Neuronal stem cell (in vitro differentiated cells): ENCODE results near the gene LRRC75B.

Experiments used
- DNase-seq: peaks from one replicate; pipeline ENCODE4 v3.0.0-alpha.2; 2013; ENCODE audit warnings: low spot score
- H2AFZ ChIP-seq: one replicate; pipeline ENCODE4 v1.6.1; 2013; ENCODE audit warnings: mild to moderate bottlenecking, low read length, inconsistent platforms
- H2AK5ac ChIP-seq: 2 replicates; pipeline ENCODE4 v1.6.1; 2013; ENCODE audit warnings: low read depth, mild to moderate bottlenecking, inconsistent platforms, low read length, moderate library complexity, mixed read lengths
- H2BK120ac ChIP-seq: 2 replicates; pipeline ENCODE4 v1.6.1; 2013; ENCODE audit warnings: low read depth, mild to moderate bottlenecking, inconsistent platforms, low read length, moderate library complexity, mixed read lengths
- H2BK12ac ChIP-seq: one replicate; pipeline ENCODE4 v1.6.1; 2013; ENCODE audit warnings: low read length, inconsistent platforms
- H2BK15ac ChIP-seq: 2 replicates; pipeline ENCODE4 v1.6.1; 2013; ENCODE audit warnings: mild to moderate bottlenecking, low read length, inconsistent platforms, mixed read lengths
- H2BK5ac ChIP-seq: one replicate; pipeline ENCODE4 v1.6.1; 2013; ENCODE audit warnings: inconsistent platforms, mild to moderate bottlenecking, low read length, moderate library complexity
- H3K14ac ChIP-seq: one replicate; pipeline ENCODE4 v1.6.1; 2013; ENCODE audit warnings: low read length, inconsistent platforms
- H3K18ac ChIP-seq: 2 replicates; pipeline ENCODE4 v1.6.1; 2013; ENCODE audit warnings: low read length, inconsistent platforms
- H3K23ac ChIP-seq: 2 replicates; pipeline ENCODE4 v1.6.1; 2013; ENCODE audit warnings: low read depth, mild to moderate bottlenecking, mixed read lengths, low read length, inconsistent platforms; ENCODE audit not compliant: poor library complexity
- H3K27ac ChIP-seq: replicated peaks from 3 replicates; pipeline ENCODE4 v1.5.1; 2013; ENCODE audit warnings: low read length, inconsistent platforms
- H3K27me3 ChIP-seq, 3 experiments: 2 replicates each; pipeline ENCODE4 v1.6.1; 2013; ENCODE audit warnings: low read length in 3 of 3, mild to moderate bottlenecking in 2 of 3, inconsistent platforms in 1 of 3, low read depth in 1 of 3, mixed read lengths in 1 of 3, moderate library complexity in 1 of 3; ENCODE audit not compliant: control insufficient read depth in 3 of 3, insufficient read depth in 3 of 3
- H3K36me3 ChIP-seq, 2 donors: replicated peaks in 1 of 2; 2 replicates each; pipeline ENCODE4 v1.6.1; 2013; ENCODE audit warnings: low read length in 2 of 2; ENCODE audit not compliant: control insufficient read depth in 2 of 2, insufficient read depth in 2 of 2
- H3K4ac ChIP-seq: 2 replicates; pipeline ENCODE4 v1.6.1; 2013; ENCODE audit warnings: inconsistent platforms, mild to moderate bottlenecking, low read length, moderate library complexity
- H3K4me1 ChIP-seq, 2 donors: 1 replicate in 1 of 2; 2 replicates in 1 of 2; pipeline ENCODE4 v1.6.1; 2013; ENCODE audit warnings: low read length in 2 of 2, low read depth in 1 of 2; ENCODE audit not compliant: control insufficient read depth in 2 of 2, insufficient read depth in 1 of 2
- H3K4me2 ChIP-seq: one replicate; pipeline ENCODE4 v1.6.1; 2013; ENCODE audit warnings: mild to moderate bottlenecking, low read length, inconsistent platforms; ENCODE audit not compliant: insufficient read depth, poor library complexity, severe bottlenecking
- H3K4me3 ChIP-seq, 2 donors: 2 replicates each; pipeline ENCODE4 v1.5.1; 2013; ENCODE audit warnings: low read length in 2 of 2, mild to moderate bottlenecking in 2 of 2, inconsistent platforms in 1 of 2, moderate library complexity in 1 of 2
- H3K79me1 ChIP-seq: one replicate; pipeline ENCODE4 v1.6.1; 2013; ENCODE audit warnings: low read depth, mild to moderate bottlenecking, inconsistent platforms, low read length, moderate library complexity
- H3K9ac ChIP-seq: one replicate; pipeline ENCODE4 v1.6.1; 2013; ENCODE audit warnings: mild to moderate bottlenecking, low read depth, low read length, inconsistent platforms; ENCODE audit not compliant: poor library complexity
- H3K9me3 ChIP-seq, 2 donors: replicated peaks in 1 of 2; 2 replicates each; pipeline versions ENCODE3 to v1.6.1; 2013; ENCODE audit warnings: low read length in 2 of 2, mild to moderate bottlenecking in 2 of 2, inconsistent platforms in 1 of 2, low read depth in 1 of 2, mixed read lengths in 1 of 2, moderate library complexity in 1 of 2; ENCODE audit not compliant: control insufficient read depth in 2 of 2, insufficient read depth in 1 of 2
- H4K8ac ChIP-seq: one replicate; pipeline ENCODE4 v1.6.1; 2013; ENCODE audit warnings: low read depth, mild to moderate bottlenecking, inconsistent platforms, low read length, moderate library complexity
- H4K91ac ChIP-seq: one replicate; pipeline ENCODE4 v1.6.1; 2013; ENCODE audit warnings: low read length, low read depth, mild to moderate bottlenecking, inconsistent platforms; ENCODE audit not compliant: poor library complexity
- WGBS, 2 donors: extraction: QIAGEN DNeasy Blood & Tissue Kit; methylation state at CpG; one replicate each; pipeline ENCODE4 v1.1.7; 2013; ENCODE audit warnings: missing lambda C conversion rate in 2 of 2, mixed read lengths in 1 of 2; ENCODE audit not compliant: insufficient read length in 2 of 2, insufficient replicate concordance in 1 of 2; ENCODE audit errors: extremely low coverage in 2 of 2; 5-methylcytosine and 5-hydroxymethylcytosine counted together

Gene LRRC75B

GRCh38 chr22:24584871-24585411 lies 7.9 kb downstream of the LRRC75B start:
- H3K14ac ChIP-seq = no peak overlapping the region
- H4K8ac ChIP-seq = no peak overlapping the region
- H4K91ac ChIP-seq = no peak overlapping the region
- H3K9ac ChIP-seq = no peak overlapping the region
- H3K23ac ChIP-seq = no peak overlapping the region
- no peak overlapping the region for H2BK12ac ChIP-seq
- no peak overlapping the region for H2BK5ac ChIP-seq
- H3K18ac ChIP-seq = peak overlapping the region; percentile 48
- H3K4ac ChIP-seq = no peak overlapping the region
- peaks cover 25 to 30% of the 10 kb centered on the region in 2 donors for H3K36me3 ChIP-seq
- H3K79me1 ChIP-seq = peaks cover 2% of the 10 kb centered on the region
- H2AFZ ChIP-seq = no peak overlapping the region
- WGBS, 2 donors = no CpG with 5 or more reads among the region's 10 CpGs
- H3K27ac ChIP-seq = no peak overlapping the region
- no peak overlapping the region for H2AK5ac ChIP-seq
- no peaks in the 10 kb centered on the region for H3K9me3 ChIP-seq
- DNase-seq = no peak
- no peaks in the 10 kb centered on the region for H3K27me3 ChIP-seq
- no peaks in the 10 kb centered on the region for H3K4me1 ChIP-seq
- H3K4me3 ChIP-seq = no peak overlapping the region
- no peak overlapping the region for H3K4me2 ChIP-seq
- H2BK120ac ChIP-seq = no peak overlapping the region
- no peak overlapping the region for H2BK15ac ChIP-seq

DNA sequence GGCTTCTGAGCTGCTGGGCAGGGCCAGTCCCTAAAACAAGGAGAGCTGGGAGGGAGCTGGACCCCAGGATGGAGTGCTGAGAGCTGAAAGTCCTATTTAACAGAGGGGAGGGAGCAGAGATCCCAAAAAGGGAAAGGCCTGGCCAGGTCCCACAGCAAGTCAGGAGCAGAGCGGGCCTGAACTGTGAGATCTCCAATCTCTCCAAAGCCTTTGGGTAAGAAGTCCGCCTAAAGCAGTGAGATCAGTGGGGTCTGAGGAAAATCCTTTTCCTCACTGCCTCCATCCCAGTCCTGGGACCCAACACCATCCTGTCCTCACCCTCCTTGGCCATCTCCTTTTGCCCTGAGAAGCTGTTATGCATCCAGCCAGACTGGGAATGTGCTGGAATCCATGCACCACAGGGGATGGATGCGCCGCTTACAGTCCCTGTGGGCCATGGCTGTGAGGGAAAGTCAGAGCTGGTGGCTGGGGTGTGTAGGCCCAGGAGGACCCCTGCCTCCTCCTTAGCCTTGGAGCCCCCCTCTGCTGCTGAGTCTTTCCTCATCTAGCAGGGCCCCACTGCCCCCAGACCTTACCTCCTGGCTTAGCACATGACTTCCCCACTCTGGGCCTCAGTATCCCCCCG lies 8.6 kb downstream of the LRRC75B start:
- Histone ChIP-seq H2BK12ac (no peak overlapping the region), H3K36me3 (peaks cover 21 to 24% of the 10 kb centered on the region in 2 donors), H2BK15ac (no peak overlapping the region), H3K14ac (no peak overlapping the region), H2AFZ (no peak overlapping the region), H3K9me3 (no peaks in the 10 kb centered on the region), H3K23ac (no peak overlapping the region), H3K27ac (no peak overlapping the region), H2AK5ac (no peak overlapping the region), H3K79me1 (no peaks in the 10 kb centered on the region), H3K4me1 (no peaks in the 10 kb centered on the region), H3K27me3 (no peaks in the 10 kb centered on the region), H3K4me3 (no peak overlapping the region), H4K91ac (no peak overlapping the region), H2BK120ac (no peak overlapping the region), H3K4ac (no peak overlapping the region), H3K4me2 (no peak overlapping the region), H2BK5ac (no peak overlapping the region), H3K18ac (peak overlapping the region; percentile 11), H4K8ac (no peak overlapping the region), H3K9ac (no peak overlapping the region)
- no peak for DNase-seq
- no CpG with 5 or more reads among the region's 5 CpGs for WGBS, 2 donors

DNA sequence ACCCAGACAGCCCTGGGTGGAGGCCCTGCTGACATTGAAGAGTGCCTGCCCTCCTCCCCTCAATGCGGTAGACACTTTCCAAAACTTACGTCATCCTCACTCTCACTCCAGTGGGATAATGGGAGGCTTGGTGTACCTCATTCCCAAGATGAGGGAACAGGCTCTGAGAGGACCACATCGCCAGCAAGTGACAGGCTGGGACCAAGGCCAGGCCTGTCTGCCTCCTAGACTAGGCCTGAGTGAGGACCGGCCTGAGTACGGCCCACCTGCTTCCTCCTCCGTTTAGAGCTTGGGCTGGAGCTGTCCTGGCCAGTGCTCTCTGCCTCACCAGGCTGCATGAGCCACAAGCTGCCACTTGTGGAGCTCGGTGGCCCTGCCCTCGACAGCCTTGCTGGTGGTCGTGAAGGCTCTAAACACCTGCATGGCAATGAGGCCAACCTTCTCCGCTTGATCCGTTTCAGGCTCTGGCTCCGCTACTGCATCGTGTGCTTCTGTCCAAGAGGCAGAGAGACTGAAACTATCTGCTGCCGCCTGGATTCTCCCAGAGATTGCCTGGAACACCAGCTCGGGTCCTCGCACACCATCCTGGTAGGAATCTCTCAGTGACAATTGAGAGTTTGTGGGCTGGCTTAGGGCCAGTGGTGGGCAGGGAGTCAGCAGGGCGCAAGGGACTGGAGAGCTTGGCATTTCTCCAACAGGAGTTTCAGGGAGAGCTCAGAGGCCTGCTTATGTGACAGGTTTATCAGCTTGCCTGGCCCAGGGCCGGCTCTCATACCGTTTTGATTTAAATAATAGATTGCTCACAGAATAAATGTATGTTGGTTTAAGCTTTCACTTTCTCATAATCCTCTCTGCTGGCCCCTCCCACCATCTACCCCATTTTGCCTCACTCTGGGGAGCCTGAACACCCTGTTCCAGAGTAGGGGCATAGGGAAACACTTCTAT lies 9.4 kb downstream of the LRRC75B start:
- Histone ChIP-seq H3K18ac (no peak overlapping the region), H2BK120ac (no peak overlapping the region), H3K14ac (no peak overlapping the region), H3K4me2 (no peak overlapping the region), H2BK15ac (no peak overlapping the region), H2AK5ac (no peak overlapping the region), H3K4me1 (no peaks in the 10 kb centered on the region), H3K23ac (peak overlapping the region; percentile 37), H3K27ac (no peak overlapping the region), H4K91ac (no peak overlapping the region), H3K4me3 (peak overlapping the region in 1 of 2 donors; percentile 27), H3K9ac (peak overlapping the region; percentile 55), H3K9me3 (no peaks in the 10 kb centered on the region), H3K36me3 (peaks cover 17 to 25% of the 10 kb centered on the region in 2 donors), H2AFZ (no peak overlapping the region), H3K27me3 (no peaks in the 10 kb centered on the region), H2BK5ac (no peak overlapping the region), H3K4ac (no peak overlapping the region), H3K79me1 (no peaks in the 10 kb centered on the region), H2BK12ac (no peak overlapping the region), H4K8ac (no peak overlapping the region)
- no CpG with 5 or more reads among the region's 19 CpGs for WGBS, 2 donors
- DNase-seq = no peak
